KOPT-K1 (cell line): ENCODE data around the gene SMDT1.
A peak's percentile ranks its signal among the peaks of the same experiment; 100 is the strongest.
"Not testable (repeated sequence)": the region's sequence is repeated elsewhere in the genome, so short reads cannot be mapped to it uniquely, and the experiment has no call there.

Experiments
- H3K27ac ChIP-seq: fragments of 200-600 bp; sonication (generic); 2 replicates; pipeline ENCODE4 v1.5.1; 2016; ENCODE audit warnings: antibody characterized with exemption, mild to moderate bottlenecking, low read depth, low read length; ENCODE audit not compliant: poor library complexity, severe bottlenecking
- H3K36me3 ChIP-seq: fragments of 200-600 bp; sonication (generic); 2 replicates; pipeline ENCODE4 v1.5.1; 2017; ENCODE audit warnings: antibody characterized with exemption, mild to moderate bottlenecking, low read length, moderate library complexity; ENCODE audit not compliant: insufficient read depth
- H3K9me3 ChIP-seq: fragments of 200-600 bp; sonication (generic); 2 replicates; pipeline ENCODE4 v1.5.1; 2017; ENCODE audit warnings: antibody characterized with exemption, low read length, mild to moderate bottlenecking; ENCODE audit not compliant: insufficient read depth, poor library complexity, severe bottlenecking

SMDT1 gene

GRCh38 chr22:42077486-42078125 lies 1.9 kb upstream of the SMDT1 start:
- Histone ChIP-seq H3K36me3 (peaks cover 11% of the 10 kb centered on the region), H3K27ac (no peak overlapping the region), H3K9me3 (no peaks in the 10 kb centered on the region)

- H3K27ac ChIP-seq, result peak overlapping the region; percentile 83
- H3K9me3 ChIP-seq, result no peaks in the 10 kb centered on the region
- peaks cover 22% of the 10 kb centered on the region for H3K36me3 ChIP-seq
These were observed 806 bp upstream of the SMDT1 start for GRCh38 chr22:42078469-42079318.

GRCh38 chr22:42080287-42080686 lies 787 bp downstream of the SMDT1 start:
- Histone ChIP-seq H3K36me3 (peaks cover 38% of the 10 kb centered on the region), H3K27ac (peak overlapping the region; percentile 83), H3K9me3 (no peaks in the 10 kb centered on the region)

- H3K27ac ChIP-seq, result no peak overlapping the region
- peaks cover 59% of the 10 kb centered on the region for H3K36me3 ChIP-seq
- H3K9me3 ChIP-seq, result no peaks in the 10 kb centered on the region
These were observed 3.6 kb downstream of the SMDT1 start for GRCh38 chr22:42083119-42083518.

- H3K9me3 ChIP-seq, result no peaks in the 10 kb centered on the region
- no peak overlapping the region for H3K27ac ChIP-seq
- peaks cover 69% of the 10 kb centered on the region for H3K36me3 ChIP-seq
These were observed 5.4 kb downstream of the SMDT1 start for GRCh38 chr22:42084874-42085273.

- Histone ChIP-seq H3K9me3 (no peaks in the 10 kb centered on the region), H3K27ac (no peak overlapping the region), H3K36me3 (peaks cover 69% of the 10 kb centered on the region)
These were observed 6.6 kb downstream of the SMDT1 start for GRCh38 chr22:42086051-42086450.

DNA sequence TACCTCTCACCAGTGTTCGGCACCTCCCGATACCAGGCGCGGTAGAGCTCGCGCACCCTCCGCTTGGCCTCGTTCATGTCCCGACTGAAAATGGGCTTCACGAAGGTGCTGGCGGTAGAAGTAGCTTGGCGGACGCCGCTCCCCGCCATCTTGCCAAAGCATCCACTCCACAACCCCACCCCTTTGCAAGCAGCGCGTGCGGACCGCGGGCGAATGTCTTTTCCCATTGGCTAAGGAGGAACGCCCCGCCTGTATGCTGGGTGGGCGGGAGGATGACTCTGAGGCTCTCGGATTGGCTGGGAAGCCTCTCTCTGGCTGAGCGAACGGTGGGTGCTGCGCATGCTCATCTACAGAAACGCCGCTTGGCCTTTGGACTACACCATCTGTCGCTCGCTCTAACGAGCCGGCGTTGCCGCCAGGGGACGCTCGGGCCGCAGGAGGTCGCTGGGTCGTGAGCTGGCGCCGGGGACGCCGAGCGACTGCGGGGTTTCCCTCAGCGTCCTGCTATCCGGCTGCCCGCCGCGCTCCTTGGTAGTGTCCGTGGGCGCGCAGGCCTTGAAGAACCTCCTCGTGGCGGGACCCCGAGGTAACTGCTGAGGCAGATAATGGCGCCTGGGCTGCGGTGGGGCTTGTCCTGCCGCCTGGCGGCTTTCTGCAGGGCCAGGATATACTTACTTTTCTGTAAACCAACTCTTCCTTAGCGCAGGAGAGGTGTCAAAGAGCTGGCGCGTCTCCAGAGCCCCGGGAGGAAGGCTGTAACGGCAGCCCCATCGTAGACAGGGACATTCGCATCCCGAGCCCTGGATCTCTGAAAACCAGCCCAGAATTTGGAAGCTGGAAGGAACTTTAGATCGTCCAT lies 11.3 kb downstream of the SMDT1 start, which contains the start of gene NDUFA6:
Gene NDUFA6 (minus strand): TSS at position 177 of the 859 bp plus-strand sequence. CDS start 28 bp downstream, at position 149.
- Histone ChIP-seq H3K27ac (peak within 1 kb of the TSS; percentile 89), H3K36me3 (peaks cover 26% of the 10 kb centered on the region), H3K9me3 (no peaks in the 10 kb centered on the region)

DNA sequence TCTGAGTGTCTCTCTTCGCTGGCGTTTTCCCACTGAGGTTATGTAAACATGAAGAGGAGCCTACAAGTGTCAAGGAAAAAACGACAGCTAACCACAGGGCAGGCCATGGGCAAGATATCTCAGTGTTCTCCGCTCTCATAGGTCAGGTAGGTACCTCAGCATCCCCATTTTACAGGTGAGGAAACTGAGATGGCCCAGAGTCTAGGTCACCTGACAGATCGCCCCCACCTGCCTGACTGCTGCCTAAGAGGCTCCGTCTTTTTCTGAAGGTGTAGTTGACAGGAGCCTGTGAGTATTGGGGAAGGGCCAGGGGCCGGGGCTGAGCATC lies 11.9 kb downstream of the SMDT1 start:
- Histone ChIP-seq H3K27ac (peak overlapping the region; percentile 89), H3K9me3 (no peaks in the 10 kb centered on the region), H3K36me3 (peaks cover 20% of the 10 kb centered on the region)

DNA sequence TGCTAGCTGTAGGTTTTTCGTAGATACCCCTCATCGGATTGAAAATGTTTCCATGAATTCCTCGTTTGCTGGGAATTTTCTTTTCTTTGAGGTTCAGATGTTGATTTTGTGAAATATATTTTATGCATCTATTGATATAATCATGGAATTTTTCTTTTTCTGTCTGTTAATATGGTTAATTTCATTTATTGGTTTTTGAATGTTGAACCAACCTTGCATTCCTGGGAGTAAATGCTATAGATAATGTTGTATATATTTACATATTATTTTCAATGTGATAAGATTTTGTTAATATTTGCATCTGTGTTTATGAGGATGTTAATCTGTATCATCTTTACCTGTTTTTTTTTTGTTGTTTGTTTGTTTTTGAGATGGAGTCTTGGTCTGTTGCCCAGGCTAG lies 21.7 kb downstream of the SMDT1 start:
- H3K9me3 ChIP-seq, result peaks cover 70% of the 10 kb centered on the region
- no peak overlapping the region for H3K27ac ChIP-seq
- peaks cover 4% of the 10 kb centered on the region; the same call in 1 of the 2 replicates for H3K36me3 ChIP-seq

DNA sequence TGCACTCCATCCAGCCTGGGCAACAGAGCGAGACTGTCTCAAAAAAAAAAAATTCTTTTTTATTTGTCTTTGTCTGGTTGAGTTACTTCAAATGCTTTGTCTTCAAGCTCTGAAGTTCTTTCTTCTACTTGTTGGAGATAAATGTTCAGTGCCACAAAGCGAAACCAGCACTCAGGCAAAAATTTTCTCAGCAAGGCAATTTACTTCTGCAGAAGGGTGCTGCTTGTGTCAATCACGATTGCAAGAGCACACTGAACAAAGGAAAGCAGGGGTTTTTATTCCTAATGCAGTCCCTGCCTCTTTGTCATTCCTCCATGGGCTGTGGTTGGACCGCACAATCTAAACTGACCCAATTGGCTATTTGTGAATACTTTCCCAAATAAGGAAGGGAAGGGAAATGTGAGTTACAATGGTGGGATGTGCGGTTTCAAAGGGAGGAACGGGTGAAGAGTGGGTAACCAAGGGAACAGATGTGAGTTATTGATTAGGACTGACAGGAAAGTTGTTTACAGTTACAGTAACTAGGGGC lies 24.9 kb downstream of the SMDT1 start:
- not testable (repeated sequence) for H3K27ac ChIP-seq, H3K36me3 ChIP-seq
- peaks cover 66% of the 10 kb centered on the region for H3K9me3 ChIP-seq

DNA sequence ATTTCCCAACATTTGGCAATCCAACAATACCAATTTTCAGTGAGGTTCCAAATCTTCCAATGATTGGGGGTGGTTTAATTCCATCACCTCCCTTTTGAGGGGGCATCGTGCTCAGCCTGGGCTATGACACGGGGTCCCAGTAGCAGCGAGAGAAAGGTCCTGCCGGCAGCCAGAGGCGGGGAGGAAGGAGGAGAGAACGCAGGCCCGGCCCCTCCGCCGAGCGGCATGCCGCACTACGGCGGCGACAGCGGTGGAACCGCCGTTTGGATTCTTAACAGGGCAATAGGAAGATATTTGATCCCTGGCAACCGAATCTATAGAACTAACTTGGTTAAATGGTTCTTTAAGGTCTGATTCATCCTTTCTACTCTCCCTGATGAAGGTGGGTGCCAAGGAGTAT lies 29.3 kb downstream of the SMDT1 start:
- Histone ChIP-seq H3K27ac (no peak overlapping the region), H3K9me3 (peaks cover 22% of the 10 kb centered on the region), H3K36me3 (no peaks in the 10 kb centered on the region; the same call in 1 of the 2 replicates)

DNA sequence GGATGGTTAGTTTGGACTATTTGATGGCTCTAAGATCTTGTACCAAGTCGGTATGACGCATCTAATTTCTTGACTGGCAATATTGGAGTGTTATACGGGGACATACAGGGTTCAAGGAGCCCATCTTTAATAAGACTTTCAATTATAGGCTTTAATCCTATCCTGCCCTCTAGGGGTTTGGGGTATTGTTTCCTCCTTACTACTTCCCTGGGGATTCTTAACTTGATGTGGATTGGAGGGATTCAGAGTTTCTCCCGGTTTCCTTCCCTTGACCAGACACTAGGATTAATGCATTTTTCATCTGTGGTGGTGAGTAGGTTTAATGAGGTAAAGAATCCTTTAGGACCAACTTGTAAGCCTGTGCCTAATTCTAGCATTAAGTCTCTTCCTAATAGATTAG lies 32.3 kb downstream of the SMDT1 start:
- Histone ChIP-seq H3K9me3 (peaks cover 22% of the 10 kb centered on the region), H3K36me3 (no peaks in the 10 kb centered on the region; the same call in 1 of the 2 replicates), H3K27ac (no peak overlapping the region)

GRCh38 chr22:42112793-42113192 lies 33.3 kb downstream of the SMDT1 start:
- H3K27ac ChIP-seq, H3K36me3 ChIP-seq: not testable (repeated sequence)
- H3K9me3 ChIP-seq, result peaks cover 22% of the 10 kb centered on the region

DNA sequence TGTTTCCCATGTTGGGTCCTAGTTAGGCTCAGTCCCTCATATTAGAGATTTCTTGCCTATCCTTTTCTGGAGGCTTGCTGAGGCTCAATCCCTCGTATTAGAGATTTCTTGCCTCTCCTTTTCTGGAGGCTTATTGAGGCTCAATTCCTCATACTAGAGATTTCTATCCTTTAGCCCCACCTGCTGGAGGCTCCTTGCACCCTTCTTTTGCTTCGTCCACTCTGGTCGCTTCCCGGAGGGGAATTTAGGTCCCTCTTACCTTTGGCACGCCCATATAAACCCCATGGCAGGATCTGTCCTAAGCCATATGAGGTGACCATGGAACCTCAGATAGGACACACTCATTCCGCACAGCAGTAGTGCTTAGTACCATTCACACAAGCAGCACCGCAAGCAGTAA lies 35.2 kb downstream of the SMDT1 start:
- peaks cover 22% of the 10 kb centered on the region for H3K9me3 ChIP-seq
- H3K27ac ChIP-seq, result no peak overlapping the region
- H3K36me3 ChIP-seq, result no peaks in the 10 kb centered on the region; the same call in 1 of the 2 replicates

- H3K9me3 ChIP-seq, result peaks cover 22% of the 10 kb centered on the region
- not testable (repeated sequence) for H3K36me3 ChIP-seq, H3K27ac ChIP-seq
These were observed 35.9 kb downstream of the SMDT1 start for GRCh38 chr22:42115420-42115830.
